Mononuclear cell (primary cell): ENCODE measurements around the gene ANKMY1. TPM values are rescaled to one million over a fixed set of nuclear protein-coding genes. Genes with fewer than 3 reads are reported as not detected.
"Not testable (repeated sequence)": the region's sequence is repeated elsewhere in the genome, so short reads cannot be mapped to it uniquely, and the experiment has no call there.

Experiments used
- H3K27me3 ChIP-seq: 2 replicates; pipeline ENCODE4 v1.6.0; 2011; ENCODE audit warnings: low read length, control low read depth; ENCODE audit not compliant: insufficient read depth
- H3K4me1 ChIP-seq: 2 replicates; pipeline ENCODE4 v1.5.1; 2011; ENCODE audit warnings: mild to moderate bottlenecking, low read length, control low read depth; ENCODE audit not compliant: insufficient read depth
- H3K4me3 ChIP-seq: 2 replicates; pipeline ENCODE4 v1.5.1; 2011; ENCODE audit warnings: mild to moderate bottlenecking, low read length, moderate library complexity
- H3K9me3 ChIP-seq: 2 replicates; pipeline ENCODE4 v1.5.1; 2011; ENCODE audit warnings: low read depth, mild to moderate bottlenecking, control low read depth, low read length
- total RNA-seq: library from RNA; depleted of rRNA; stranded (reverse); fragments of >200 nt; gene quantifications from one replicate; pipeline ENCODE4 v1.2.3, GENCODE V29; 2012

ANKMY1 gene
- total RNA-seq, 1 donor = 24.1 TPM

DNA sequence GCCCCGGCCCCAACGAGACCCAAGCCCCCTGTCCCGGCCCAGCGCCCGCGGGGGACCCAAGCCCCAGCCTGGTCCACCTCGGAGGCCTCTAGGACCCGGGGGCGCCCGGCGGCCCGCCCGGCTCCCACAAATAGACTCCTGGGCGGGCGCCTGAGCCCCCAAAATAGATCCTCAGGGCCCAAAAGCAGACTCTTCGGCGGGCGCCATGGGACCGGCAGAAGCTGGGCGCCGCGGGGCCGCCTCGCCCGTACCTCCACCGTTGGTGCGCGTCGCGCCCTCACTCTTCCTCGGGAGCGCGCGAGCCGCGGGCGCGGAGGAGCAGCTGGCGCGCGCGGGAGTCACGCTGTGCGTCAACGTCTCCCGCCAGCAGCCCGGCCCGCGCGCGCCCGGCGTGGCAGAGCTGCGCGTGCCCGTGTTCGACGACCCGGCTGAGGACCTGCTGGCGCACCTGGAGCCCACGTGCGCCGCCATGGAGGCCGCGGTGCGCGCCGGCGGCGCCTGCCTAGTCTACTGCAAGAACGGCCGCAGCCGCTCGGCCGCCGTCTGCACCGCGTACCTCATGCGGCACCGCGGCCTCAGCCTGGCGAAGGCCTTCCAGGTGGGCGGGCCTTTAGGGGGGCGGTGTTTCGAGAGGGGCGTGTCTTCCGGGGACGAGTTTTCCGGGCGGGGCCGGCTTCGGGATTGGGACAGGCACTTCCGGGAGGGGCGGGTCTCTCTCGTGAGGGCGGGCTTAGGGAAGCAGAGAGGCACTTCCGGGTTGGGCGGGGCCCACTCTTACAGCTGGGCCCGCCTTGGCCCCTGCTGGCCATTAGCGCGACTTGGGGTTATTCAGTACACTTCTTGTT, 2.9 kb upstream of the ANKMY1 start:
- no peaks in the 10 kb centered on the region for H3K9me3 ChIP-seq
- no peaks in the 10 kb centered on the region for H3K27me3 ChIP-seq
- H3K4me3 ChIP-seq = peak overlapping the region; percentile 68
- H3K4me1 ChIP-seq = peaks cover 75% of the 10 kb centered on the region

DNA sequence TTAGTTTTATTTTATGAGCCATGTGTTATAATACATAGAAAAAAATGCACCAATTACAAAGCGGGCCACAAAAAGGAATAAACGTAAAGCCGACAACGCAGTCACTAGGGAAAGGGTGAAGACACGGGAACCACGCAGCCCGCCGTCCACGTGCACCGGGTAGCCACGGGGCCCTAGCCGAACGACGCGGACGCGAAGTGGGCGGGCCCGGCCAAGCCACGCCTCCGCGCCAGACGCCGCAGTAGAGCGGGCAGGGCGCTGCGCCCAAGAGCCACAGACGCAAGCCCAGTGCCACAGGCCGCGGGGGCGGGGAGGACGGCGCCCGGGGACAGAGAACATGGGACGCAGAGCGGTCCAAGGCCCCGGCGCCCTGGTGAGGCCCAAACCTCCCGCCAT, 2.3 kb upstream of the ANKMY1 start, which contains the start of gene DUSP28:
Gene DUSP28, plus strand, starts transcription at position 274 of the 396 bp plus-strand sequence. CDS start 328 bp downstream, outside the sequence.
- H3K4me3 ChIP-seq = peak within 1 kb of the TSS; percentile 68
- H3K27me3 ChIP-seq = no peaks in the 10 kb centered on the region
- peaks cover 69% of the 10 kb centered on the region for H3K4me1 ChIP-seq

DNA sequence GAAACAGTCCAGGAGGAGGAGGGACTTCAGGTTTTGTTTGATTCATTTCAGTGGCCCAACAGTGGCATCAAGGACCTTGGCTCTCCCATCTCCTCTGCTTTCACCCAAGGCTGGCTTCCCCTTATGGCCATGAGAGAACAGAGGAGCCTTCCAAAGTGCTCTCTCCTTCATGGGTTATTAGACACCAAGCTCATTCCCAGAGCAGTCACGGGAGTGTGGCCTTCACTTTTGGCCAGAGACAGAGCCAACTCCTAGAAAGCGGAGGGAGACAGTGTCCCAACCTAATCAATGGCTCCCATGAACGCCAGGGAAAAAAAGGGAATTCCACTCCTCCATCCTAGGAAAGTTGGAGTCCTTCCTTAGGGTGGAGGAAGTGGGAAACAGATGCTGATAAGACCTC, 1.5 kb upstream of the ANKMY1 start:
- no peaks in the 10 kb centered on the region for H3K27me3 ChIP-seq
- H3K4me1 ChIP-seq = peaks cover 61% of the 10 kb centered on the region
- H3K9me3 ChIP-seq = no peaks in the 10 kb centered on the region
- H3K4me3 ChIP-seq = no peak overlapping the region

More for the DNA sequence above, 2.3 kb upstream of the ANKMY1 start, which contains the start of gene DUSP28:
- H3K9me3 ChIP-seq = no peaks in the 10 kb centered on the region

- Histone ChIP-seq H3K27me3 (no peaks in the 10 kb centered on the region), H3K4me3 (no peak overlapping the region), H3K9me3 (no peaks in the 10 kb centered on the region), H3K4me1 (peaks cover 51% of the 10 kb centered on the region)
Observed at GRCh38 chr2:240558236-240558761, 511 bp upstream of the ANKMY1 start.

DNA sequence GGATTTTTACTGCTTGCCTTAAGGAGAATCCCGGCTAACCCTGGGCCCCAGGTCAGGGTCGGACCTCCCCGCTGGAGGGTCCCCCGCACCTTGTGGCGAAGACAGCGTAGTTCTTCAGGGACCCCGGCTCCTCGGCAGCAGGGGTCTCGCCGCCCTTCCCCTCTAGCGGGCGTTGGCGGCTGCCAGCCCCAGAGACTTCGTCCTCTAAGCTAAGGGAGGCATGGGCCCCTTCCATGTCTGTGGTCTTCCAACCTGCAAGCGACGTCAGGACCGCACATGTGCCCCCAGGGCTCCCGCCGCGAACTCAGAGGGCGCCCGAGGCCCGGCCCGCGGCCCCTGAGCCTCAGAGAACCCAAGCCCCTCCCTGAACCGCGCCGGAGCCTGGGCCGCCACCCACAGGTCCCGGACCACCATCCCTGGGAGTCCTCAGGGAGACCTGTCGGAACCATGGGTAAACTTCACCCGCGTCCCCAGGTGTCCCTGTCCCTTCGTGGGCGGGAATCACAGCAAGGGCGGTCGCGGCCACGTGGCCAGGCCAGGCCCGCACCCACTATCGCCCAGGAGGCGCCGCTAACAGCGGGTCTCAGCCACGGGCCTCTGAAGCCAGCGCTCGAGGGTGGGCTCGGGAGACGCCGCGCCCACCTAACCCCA, 562 bp downstream of the ANKMY1 start:
- no peak overlapping the region for H3K4me3 ChIP-seq
- no peaks in the 10 kb centered on the region for H3K27me3 ChIP-seq
- no peaks in the 10 kb centered on the region for H3K9me3 ChIP-seq
- H3K4me1 ChIP-seq = peaks cover 40% of the 10 kb centered on the region

DNA sequence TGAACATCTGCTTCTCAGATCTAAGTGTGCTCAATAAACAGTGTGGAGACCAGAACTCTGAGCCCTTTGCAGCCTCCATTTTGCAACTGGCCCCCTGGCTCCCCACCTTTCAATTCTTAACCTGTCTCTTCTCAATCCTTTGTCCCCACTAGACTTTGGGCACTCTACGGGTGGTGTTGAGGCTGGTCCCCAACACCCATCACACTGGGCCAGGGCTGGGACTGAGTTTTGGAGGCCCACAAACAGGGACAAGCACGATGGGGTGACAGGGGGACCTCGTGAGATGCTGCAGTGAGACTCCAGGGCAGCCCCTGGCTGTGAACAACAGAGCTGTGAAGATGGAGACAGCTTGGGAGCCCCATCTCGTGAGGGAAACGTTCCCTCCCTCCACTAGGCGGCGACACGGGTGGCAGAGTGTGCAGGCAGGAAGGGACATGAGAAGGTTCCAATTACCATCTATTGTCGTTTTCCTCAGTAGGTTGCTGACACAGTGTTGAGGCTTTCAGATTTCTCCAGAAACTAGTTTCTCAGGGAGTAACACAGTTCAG, 1.2 kb downstream of the ANKMY1 start:
- no peaks in the 10 kb centered on the region for H3K9me3 ChIP-seq
- peaks cover 34% of the 10 kb centered on the region for H3K4me1 ChIP-seq
- no peaks in the 10 kb centered on the region for H3K27me3 ChIP-seq
- no peak overlapping the region for H3K4me3 ChIP-seq

DNA sequence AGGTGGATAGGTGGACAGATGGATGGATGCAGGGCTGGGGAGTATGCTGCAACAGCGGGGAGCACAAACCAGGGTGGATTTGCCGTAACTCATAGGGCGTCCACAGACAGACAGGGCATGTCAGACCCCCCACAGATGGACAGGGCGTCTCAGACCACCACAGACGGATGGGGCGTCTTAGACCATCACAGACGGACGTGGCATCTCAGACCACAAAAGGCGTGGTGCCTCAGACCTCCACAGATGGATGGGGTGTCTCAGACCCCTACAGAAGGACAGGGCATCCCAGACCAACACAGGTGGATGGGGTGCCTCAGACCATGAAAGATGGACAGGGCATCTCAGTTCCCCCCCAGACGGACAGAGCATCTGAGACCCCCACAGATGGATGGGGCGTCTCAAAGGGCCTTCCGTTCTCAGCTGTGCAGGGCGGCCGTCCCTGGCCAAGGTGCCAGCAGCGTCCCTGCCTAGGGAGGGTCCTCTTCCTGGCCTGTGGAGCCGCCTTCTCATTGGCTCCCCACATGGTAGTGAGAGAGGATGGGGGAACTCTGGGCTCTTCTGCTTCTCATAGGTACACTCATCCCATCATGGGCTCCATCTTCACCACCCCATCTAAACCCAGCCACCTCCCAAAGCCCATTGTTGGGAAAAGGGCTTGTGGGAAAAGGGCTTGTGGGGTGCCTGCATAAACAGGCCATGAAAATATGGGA, 2.1 kb downstream of the ANKMY1 start:
- Histone ChIP-seq H3K9me3 (no peaks in the 10 kb centered on the region), H3K27me3 (no peaks in the 10 kb centered on the region), H3K4me3 (no peak overlapping the region), H3K4me1 (peaks cover 29% of the 10 kb centered on the region)

DNA sequence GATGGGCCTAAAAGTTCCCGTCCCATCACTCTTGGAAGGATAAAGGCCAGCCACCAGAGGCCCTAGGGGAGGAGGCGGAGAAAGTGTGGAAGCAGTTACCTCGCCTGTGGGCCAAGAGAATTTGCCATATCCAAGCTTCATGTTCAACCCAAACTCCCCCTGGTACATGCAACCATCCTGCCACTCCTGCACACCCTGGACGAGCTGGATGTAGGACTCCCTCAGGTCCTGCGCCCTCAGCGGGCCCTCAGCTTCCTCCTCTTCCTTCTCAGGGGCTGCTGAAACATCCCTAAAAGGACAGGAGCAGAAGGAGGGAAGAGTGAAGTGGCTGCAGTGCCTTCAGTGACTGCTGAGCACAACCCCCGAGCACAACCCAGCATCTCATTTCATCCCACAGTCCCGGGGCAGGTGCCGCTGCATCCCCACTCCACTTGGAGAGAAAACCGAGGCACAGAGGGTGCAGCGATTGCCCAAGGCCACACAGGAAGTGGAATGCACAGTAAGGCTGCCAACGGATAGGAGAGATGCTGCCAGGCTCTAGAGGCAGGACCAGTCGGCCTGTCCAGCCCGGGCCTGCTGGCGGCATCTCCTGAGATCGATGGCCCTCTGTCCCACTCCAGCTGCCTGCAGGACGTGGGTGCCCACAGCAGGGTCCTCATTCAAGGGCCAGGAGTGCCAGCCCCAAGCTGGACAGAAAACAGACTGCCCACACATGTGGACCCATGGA, 2.9 kb downstream of the ANKMY1 start:
- Histone ChIP-seq H3K9me3 (no peaks in the 10 kb centered on the region), H3K4me3 (no peak overlapping the region), H3K27me3 (no peaks in the 10 kb centered on the region), H3K4me1 (peaks cover 29% of the 10 kb centered on the region)

DNA sequence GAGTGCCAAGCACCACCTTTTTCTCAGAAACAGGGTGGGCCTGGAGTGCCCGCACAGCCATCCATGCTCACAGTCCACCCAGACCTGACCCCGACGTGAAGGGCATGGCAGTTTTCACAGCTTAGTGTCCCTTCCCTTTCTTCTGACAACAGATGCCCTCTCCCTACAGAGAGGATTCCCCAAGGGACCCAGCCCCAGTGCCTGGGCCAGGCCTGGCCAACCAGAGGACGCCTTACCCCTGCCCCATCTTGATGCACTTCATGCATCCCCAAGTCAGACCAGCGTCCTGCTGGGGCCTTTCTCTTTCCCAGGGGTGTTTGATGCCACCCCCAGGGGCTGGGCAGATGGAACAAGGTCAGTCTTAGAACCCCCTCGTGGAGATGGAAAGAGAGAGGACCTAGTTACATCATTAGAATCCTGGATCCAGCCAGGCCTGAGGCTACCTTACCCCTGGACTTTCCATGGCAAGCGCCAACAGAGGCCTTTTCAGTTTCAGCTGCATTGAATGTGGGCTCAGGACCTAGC, 3.8 kb downstream of the ANKMY1 start:
- no peak overlapping the region for H3K4me3 ChIP-seq
- peaks cover 20% of the 10 kb centered on the region for H3K4me1 ChIP-seq
- no peaks in the 10 kb centered on the region for H3K9me3 ChIP-seq
- H3K27me3 ChIP-seq = no peaks in the 10 kb centered on the region

DNA sequence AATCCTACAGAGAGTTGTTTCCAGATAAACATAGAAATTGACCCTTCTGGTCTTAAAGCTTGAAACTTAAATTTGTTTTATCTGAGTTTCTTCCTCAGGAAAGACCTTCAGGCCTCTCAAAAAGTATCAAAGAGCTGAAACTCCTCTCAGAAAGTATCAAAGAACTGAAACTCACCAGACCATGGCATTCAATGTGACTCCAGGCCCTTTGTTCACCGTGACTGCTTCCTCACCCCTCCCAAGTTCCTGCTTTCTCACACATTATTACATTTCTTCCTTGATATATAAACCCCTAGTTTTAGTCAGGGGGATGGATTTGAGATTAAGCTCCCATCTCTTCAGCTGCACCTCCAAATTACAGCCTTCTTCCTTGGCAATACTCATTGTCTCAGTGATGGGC, 6.0 kb downstream of the ANKMY1 start:
- Histone ChIP-seq H3K27me3 (no peaks in the 10 kb centered on the region), H3K4me3 (no peak overlapping the region), H3K4me1 (no peaks in the 10 kb centered on the region), H3K9me3 (no peaks in the 10 kb centered on the region)

- H3K9me3 ChIP-seq = no peaks in the 10 kb centered on the region
- H3K27me3 ChIP-seq = no peaks in the 10 kb centered on the region
- H3K4me1 ChIP-seq = no peaks in the 10 kb centered on the region
- no peak overlapping the region for H3K4me3 ChIP-seq
Observed at GRCh38 chr2:240551288-240551687, 6.5 kb downstream of the ANKMY1 start.

DNA sequence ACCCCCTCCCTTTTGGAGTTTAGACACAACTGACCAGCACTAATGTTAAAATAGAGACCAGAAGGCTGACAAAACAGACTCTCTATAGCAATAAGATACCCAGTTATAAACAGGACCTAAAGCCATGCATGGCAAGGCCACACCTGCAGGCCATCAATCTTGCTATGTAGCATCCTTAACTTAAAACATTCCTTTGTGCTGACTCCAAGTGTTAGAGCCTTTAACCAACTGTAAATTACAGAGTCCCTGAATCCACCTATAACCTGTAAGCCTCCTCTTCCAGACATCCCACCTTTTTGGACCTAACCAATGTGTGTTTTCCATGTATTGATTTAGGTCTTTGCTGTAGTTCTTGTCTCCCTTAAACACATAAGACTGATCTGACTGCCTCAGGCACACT, 17.9 kb downstream of the ANKMY1 start:
- Histone ChIP-seq H3K27me3 (no peaks in the 10 kb centered on the region), H3K4me3 (no peak overlapping the region), H3K4me1 (no peaks in the 10 kb centered on the region), H3K9me3 (no peaks in the 10 kb centered on the region)

GRCh38 chr2:240539101-240539500, 18.7 kb downstream of the ANKMY1 start:
- not testable (repeated sequence) for H3K4me3 ChIP-seq, H3K9me3 ChIP-seq, H3K4me1 ChIP-seq, H3K27me3 ChIP-seq
